ENCODE results near the gene LRWD1.
"Not testable (repeated sequence)": the region's sequence is repeated elsewhere in the genome, so short reads cannot be mapped to it uniquely, and the experiment has no call there.

GRCh38 chr7:102517550-102518147, 52.9 kb downstream of the LRWD1 start, which contains the start of gene RASA4B:
- TF ChIP-seq CTCF, POLR2AphosphoS5, POLR2A (IDR thresholded peaks at IDR 0.05): not testable (repeated sequence)

All from prostate gland (tissue), 2 donors.